NCI-H526 treated with DMSO at 0.1 percent for 48 hours (cell line): ENCODE data around the gene APEH.
"Not testable (repeated sequence)": the region's sequence is repeated elsewhere in the genome, so short reads cannot be mapped to it uniquely, and the experiment has no call there.

Experiments
- DNase-seq: peaks from one replicate; lab custom pipeline; 2025; lab: John Stamatoyannopoulos, UW

Gene APEH

DNA sequence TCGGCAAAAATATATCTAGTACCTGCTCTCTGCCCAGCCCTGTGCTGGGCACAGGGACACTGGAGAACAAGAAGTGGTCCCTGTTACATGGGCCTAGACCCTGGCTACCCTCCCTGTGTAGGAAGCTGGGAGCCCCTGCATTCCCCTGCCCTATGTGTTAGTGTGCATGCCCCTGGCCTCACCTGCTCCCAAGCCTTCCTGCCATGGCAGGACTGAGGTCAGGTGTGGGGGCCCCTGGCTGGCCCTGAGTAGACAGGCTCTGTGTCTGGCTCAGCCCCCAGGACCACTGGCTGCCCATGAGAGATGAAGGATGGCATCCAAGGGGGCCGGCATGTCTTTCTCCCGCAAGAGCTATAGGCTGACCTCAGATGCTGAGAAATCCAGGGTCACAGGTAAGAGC lies 16.7 kb downstream of the APEH start:
- not testable (repeated sequence) for DNase-seq

DNA sequence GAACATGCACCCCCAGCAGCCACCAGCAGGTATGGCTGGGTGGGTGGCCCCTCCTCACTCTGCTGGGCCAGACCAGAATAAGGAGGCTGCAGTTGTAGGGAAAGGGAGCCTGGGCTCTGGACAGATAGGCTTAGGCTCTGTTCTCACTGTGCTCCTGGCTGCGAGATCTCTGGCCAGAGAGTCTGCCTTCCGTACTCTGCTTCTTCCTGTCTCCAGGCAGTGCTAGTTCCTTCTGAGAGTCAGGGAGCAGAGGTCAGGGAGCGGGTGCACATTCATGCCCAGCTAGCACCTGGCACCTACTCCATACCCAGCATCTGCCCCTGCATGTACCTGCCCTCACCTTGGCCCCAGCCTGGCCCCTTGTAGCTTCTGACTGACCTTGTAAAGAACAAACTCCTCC lies 17.3 kb downstream of the APEH start:
- DNase-seq: not testable (repeated sequence)

DNA sequence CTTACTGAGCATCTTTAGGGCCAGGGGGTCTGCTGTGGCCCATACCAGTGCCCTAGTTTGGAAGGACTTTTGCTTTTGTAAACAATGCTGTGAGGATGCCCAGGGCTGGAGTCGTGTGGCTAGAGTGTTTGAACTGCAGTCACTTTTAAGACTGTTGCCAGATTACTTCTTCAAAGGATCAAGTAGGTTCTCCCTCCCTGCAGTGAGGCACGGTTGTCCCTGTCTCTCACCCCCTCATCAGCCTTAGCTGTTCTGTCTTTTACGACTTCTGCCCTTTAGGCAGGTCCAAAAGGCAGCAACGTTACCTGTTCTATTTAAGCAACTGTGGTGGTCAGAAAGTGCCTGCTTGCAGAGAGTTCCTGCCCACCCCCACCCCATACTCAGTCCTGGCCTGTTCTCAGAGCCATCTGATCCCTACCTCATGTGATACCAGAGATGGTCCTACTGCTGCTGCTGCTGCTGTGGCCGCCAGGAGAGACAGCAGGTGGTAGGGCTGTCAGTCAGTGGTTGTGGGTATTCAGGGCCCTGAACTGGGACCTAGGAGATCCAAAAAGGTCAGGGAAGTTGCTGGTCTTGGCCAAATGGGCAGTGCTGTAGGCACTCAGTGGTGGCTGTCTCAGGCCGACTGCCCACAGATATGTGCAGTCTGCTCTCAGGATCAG lies 20.4 kb downstream of the APEH start:
- not testable (repeated sequence) for DNase-seq

DNA sequence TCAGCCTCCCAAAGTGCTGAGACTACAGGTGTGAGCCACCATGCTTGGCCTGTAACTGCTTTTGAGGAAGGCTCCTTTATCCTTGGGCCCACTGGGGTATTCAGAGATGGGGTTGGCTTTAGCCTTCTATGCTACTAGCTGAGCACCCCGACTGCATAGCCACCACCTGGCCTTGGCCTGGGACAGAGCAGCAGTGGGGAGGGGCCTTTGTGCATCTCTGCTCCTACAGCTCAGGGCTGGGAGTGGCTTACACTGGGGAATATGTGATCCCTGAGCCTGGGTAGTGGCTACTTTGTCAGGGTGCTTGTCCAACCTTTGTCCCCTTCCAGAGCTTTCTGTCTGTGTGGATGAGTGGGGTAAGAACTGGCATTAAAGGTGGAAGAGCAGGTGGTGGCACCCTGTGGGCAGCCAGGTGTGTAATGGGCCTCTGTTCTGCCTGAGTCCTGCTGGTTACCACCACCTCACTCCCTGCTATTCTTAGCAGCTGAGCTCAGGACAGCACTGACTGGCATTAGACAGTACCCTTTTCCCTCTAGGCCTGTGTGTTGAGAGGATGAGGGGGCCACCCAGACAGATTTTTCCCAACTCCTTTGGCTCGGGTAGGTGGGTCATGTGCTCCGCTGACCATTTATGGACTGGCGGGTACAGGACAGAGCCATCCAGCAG lies 21.3 kb downstream of the APEH start:
- not testable (repeated sequence) for DNase-seq

DNA sequence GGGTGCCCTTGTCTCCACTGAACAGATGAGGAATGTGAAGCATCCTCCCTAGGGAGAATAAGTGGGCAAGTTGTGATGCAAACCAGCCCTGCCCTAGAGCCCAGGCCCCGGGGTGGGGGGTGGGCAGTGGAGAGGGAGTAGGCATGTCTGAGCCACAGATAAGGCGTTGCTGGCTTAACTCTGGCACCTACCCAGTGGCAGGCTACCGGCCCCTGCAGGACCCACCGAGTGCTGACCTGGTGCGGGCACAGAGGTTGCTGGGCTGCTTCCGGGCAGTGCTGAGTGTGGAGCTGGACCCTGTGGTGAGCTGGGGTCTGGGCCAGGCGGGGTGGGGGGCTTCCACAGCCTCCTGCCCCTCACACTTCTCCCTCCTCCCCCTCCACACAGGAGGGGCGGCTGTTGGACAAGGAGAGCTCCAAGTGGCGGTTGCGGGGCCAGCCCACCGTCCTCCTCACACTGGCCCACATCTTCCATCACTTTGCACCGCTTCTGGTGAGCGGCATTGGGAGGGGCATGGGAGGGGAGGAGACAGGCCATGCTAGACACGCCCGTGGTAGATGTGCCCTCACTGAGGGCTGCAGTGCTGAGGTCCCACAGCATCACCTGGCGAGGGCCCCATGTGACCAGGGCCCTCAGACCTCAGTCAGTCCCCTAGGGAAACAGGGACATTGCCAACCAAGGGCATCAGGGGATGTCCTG lies 25.3 kb downstream of the APEH start:
- no peak for DNase-seq

DNA sequence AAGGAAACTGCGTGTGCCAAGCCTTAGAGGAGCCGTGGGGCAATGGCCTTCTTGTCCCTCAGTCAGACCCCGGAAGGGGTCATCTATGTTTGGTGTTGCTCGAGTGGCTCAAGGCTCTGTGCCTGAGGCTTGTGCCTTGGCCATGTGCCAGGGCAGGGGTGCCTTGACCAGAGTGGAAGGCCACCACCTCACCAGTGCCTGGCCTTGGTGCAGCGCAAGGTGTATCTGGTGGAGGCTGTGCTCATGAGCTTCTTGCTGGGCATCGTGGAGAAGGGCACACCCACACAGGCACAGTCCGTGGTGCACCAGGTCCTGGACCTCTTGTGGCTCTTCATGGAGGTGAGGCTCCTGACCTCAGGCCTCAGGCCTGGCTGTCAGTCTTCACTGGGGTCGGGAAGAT lies 25.9 kb downstream of the APEH start:
- no peak for DNase-seq

DNA sequence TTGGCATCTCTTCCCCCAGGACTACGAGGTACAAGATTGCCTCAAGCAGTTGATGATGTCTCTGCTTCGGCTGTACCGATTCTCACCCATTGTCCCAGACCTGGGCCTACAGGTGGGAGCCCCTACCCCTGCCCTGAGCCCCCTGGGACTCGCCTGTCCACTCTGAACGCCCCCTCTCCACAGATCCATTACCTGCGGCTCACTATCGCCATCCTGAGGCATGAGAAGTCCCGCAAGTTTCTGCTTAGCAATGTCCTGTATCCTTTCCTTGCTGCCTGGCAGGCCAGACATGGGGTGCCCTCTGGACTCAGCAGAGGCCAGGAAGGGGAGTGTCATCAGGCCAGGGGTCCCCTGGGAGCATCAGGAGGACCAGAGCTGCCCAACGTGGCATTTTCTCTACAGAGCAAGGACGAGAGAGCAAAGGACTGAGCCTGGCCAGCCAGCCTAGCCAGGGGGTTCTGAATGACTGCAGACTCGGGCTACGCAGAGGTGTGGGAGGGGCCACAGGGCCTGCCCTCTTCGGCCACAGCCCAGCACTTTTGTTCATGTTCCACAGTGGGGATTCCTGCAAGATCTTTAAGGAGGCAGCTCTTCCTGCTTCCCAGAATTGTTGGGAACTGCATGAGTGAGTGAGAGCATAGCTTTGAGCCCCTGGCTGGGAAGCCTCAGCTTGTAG lies 26.4 kb downstream of the APEH start:
- DNase-seq: no peak

DNA sequence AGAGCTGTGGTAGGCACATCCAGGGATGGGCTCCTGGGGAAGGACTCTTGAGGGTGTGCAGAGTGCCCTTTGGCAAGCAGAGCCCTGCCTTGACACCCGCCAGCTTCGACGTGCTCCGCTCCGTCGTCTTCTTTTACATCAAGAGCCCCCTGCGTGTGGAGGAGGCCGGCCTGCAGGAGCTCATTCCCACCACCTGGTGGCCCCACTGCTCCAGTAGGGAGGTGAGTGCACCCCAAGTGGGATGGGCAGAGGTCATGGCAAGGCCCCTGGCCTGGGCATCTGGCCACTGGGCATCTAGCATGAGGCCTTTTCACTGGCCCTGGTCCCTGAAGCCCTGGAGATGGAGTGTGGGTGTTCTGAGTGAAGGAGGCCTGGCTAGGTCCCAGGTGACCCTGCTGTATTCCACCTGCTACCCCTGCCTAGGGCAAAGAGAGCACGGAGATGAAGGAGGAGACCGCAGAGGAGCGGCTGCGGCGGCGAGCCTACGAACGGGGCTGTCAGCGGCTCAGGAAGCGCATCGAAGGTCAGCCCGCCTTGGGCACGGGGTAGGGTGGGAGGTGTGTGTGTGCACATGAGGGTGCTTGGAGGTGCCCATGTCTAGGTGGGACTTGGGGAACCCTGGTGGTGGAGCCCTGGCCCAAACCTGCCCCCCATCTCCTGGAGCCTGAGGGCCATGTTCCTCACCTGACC lies 27.4 kb downstream of the APEH start:
- no peak for DNase-seq

DNA sequence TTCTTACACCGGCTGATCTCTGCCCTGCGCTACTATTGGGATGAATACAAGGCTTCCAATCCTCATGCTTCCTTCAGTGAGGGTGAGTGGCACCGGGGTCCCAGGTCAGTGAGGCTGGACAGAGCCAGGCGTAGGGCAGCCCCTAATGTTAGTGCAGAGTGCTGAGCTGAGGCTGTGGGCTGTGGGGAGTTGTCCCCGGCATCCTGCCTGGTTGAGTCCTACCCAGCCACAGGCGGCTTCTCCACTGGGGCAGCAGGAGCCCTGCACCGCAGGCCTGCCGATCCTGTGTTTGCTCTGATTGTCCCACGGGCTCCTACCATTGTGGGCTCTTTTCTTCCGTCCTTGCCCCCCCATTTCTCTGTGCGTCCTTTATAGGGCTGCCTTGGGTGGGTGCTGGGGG lies 28.5 kb downstream of the APEH start:
- DNase-seq: no peak

DNA sequence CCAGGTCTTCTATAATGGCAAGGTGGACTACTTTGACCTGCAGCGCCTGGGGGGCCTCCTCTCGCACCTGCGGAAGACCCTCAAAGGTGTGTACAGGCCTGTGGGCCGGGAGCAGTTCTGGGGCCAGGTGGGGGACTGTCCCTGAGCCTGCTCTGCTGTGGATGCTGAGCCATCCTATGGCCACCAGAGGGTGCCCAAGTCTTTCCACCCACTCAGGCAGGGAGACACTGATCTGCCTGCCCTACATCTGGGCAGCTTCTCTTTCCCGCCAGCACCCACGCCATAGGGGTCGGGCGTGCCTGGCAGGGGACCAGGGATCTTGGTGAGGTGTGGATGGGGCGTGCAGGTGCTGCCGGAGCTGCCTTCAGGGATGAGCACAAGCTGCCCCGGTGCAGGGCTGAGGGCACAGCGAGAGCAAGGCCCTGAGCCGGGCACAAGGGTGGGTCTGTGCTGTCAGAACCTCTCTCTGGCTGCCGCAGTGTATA lies 29.3 kb downstream of the APEH start:
- peak; percentile 18 for DNase-seq

DNA sequence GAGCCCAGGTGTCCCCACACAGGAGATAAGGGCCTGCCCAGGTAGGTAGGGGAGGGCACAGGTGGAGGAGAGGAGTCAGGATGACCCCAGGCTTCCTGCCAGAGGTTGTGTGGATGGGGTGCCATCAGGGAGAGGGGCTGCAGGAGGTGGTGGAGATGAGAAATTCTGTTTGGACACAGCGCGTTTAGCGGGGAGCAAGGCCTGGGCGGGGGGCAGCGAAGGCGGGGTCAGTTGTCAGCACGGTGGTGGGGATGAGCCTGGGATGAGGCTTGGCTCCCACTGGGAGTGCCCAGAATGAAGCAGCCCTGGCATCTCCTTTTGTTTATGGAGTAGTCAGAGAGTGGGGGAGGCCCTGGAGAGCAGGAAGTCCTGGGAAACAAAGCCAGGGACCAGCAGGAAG lies 29.8 kb downstream of the APEH start:
- no peak for DNase-seq

DNA sequence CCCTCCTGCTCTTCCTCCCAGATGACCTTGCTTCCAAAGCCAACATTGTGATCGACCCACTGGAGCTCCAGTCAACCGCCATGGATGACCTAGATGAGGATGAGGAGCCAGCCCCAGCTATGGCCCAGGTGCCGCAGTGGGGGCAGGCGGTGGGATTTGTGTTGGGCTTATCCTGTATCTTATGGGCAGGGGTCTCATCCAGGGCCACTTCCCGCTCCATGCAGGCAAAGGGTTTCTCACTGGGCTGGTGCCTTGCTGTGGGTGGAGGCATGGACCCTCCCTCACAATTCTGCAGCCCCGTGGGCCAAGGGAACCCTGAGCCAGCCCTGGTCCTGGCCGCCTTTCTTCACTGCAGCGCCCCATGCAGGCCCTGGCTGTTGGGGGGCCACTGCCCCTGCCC lies 30.5 kb downstream of the APEH start:
- no peak for DNase-seq

DNA sequence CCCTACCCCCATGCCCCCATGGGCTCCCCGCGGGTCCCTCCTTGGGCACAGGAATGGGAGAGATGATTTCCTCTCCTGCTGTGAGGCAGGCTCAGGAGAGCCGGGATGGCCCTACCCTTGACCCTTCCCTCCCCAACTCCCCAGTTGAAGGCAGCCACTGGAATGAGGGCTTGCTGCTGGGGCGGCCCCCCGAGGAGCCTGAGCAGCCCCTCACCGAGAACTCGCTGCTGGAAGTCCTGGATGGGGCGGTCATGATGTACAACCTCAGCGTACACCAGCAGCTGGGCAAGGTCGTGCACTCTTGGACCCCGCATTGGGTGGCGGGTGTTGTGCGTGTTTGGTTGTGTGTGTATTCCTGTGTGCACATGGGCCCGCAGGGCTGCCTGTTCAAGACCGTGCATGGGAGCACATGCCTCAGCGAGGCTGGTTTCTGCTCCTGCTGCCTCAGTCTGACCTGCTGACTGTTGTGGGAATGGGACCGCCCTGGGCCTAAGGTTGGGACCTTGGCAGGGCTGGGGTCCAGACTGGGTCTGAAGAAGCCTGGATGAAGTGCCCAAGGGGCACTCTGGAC lies 31.3 kb downstream of the APEH start:
- DNase-seq: no peak

DNA sequence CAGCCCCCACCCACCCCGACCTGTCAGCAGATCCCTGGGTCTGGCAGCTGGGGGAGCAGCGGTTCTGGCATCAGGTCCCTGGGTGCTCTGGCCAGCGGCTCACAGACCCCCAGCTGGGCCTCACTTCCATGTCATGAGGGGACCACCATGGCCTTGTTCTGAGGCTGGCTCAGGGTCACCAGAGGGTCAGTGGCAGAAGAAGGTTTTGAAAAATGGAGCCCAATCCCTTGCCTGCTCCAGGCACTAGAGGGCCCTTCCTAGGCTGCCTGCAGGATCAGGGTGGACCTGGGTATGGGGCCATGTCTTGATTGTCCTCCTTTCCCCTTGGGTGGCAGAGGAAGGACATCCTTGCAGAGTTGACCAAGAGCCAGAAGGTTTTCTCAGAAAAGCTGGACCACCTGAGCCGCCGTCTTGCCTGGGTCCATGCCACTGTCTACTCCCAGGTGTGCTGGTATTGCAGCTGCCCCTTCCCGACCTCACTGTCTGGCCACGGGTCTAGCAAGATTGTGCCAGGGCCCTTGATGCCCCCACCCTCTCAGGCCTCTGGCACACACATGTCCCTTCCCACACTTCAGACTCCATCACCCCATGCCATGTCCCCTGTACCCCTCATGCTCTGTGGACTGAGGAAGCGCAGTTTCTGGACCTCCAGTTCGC lies 32.4 kb downstream of the APEH start:
- DNase-seq: no peak

DNA sequence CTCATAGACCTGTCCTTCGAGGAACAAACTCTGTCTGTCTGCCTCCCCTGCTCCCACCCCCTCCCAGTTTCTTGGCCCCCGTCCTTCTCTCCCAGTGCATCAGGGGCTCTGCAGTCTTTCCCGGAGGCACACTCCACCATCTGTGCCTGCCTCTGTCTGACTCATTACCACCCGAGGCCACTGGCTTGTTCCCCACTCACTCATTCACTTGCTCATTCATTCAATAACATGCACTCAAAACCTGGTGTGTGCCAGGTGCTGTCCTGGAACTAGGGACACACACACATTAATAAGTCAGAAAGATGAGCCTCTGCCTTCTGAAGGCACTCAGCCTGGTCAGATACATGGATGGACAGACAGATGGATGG lies 32.9 kb downstream of the APEH start:
- no peak for DNase-seq

DNA sequence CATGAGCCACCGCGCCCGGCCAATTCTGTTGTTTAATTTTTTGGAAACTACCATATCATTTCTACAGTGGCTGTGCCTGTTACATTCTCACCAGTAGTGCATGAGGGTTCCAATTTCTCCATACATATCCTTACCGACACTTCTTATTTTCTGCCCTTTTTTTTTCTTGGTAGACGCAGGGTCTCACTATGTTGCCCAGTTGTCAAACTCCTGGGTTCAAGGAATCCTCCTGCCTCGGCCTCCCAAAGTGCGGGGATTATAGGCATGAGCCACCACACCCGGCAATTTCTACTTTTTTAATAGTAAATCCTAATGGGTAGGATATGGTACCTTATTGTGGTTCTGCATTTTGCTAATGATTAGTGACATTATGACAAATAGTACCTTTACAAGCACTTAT lies 35.7 kb downstream of the APEH start:
- DNase-seq: no peak

DNA sequence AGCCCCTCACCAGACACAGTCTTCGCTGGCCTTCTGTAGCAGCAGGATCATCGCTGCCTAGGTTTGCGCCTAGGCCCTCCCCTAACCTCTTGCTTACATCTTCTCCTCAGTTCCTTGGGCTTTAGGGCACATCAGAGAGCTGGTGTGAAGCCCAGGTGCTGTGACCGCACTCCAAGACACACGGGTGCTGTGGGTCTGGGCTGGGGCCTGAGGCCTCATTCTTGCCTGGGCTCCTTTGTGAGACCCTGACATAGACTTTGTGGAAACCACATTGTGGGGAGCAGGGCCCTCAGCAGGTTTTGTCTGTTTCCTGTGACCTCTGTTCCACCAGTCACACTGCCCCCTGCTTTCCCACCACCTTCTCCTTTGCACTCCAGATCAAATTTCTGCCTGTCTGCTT lies 37.3 kb downstream of the APEH start:
- DNase-seq: no peak

DNA sequence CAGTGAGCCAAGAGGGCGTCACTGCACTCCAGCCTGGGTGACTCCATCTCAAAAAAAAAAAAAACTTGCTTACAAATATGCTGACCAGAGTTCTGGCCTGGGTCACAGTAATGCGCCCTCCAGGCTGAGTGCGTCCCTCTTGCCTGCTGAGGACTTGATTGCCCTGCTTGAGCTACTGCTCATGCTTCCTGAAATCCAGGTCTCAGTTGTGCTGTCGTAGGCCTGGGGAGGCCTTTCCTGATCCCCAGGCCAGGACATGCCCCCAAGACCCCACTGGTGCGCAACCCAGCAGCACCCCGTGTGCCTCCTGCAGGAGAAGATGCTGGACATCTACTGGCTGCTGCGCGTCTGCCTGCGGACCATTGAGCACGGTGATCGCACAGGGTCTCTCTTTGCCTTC lies 38.0 kb downstream of the APEH start:
- no peak for DNase-seq

DNA sequence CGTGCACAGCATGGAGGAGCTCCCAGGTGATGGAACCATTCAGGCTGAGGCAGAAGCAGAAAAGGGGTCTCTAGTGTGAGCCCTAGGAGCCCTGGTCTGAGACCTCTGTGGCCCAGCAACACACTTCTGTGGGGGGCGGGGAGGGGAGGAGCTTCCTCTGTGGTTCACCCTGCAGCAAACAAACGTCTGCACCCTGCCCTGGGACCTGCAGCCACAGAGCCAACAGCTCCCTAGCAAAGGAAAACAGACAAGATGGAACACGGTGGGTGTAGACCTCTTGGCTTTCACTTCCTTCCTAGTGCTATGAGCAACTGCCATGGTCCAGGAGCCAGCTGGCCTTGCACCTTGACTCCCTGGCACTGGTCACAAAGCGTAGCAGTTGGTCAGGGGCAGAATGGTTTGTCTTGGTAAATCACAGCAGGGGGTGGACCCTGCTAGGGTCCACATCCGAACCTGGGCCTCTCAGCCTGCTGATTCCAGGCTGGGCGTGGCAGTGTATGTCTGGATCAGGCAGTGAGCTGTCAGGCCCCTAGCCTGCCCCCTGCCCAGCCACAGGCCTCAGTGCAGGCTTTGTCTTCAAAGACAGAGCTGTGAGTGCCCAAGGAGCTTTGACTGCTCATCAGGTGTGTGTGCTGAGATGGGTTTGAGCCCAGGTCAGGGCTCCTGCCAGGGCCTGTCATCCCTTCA lies 38.6 kb downstream of the APEH start:
- no peak for DNase-seq

DNA sequence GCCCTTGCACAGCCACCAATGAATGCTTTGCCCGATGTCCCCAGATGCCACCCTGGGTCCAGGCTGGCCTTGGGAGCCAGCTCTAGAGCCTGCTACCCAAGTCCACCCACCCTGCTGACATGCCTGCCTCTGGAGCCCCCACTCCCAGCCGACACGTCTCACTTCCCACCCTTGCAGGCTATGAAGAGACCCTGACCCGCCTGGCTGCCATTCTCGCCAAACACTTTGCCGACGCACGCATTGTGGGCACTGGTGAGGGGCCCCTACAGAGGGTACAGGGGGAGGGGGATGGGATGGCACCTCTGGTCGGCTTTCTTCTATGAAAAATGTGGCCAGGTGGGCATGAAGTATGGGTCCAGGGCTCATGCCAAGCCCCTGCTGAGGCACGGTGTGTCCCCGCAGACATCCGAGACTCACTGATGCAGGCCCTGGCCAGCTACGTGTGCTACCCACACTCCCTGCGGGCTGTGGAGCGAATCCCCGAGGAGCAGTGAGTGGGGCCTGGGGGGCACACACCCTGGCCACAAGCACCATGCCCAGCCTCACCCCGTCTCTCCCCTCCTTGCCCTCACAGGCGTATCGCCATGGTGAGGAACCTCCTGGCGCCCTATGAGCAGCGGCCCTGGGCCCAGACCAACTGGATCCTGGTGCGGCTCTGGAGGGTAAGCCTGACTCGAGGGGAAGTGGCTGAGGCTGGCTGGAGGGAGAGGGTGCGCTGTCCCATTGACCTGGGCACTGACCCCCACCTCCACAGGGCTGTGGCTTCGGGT lies 39.4 kb downstream of the APEH start:
- DNase-seq: no peak
